ENCODE results near the gene RHBDL1.

The RHBDL1 gene

GRCh38 chr16:709566-710499 is 34.4 kb downstream of the RHBDL1 start (continued):
- TF ChIP-seq ZNF449 (tag by site-specific recombination; IDR thresholded peaks at IDR 0.05) (no peak), ZNF776 (tag by site-specific recombination; IDR thresholded peaks at IDR 0.05; ENCODE audit: borderline replicate concordance) (no peak), ZNF23 (tag by site-specific recombination; IDR thresholded peaks at IDR 0.05; ENCODE audit: borderline replicate concordance) (no peak), ZNF670 (tag by site-specific recombination; IDR thresholded peaks at IDR 0.05; ENCODE audit: low read depth) (no peak), PRDM2 (tag by site-specific recombination; IDR thresholded peaks at IDR 0.05; ENCODE audit: borderline replicate concordance) (no peak), BCL6B (tag by site-specific recombination; IDR thresholded peaks at IDR 0.05) (no peak), ZSCAN18 (tag by site-specific recombination; IDR thresholded peaks at IDR 0.05) (no peak), ZNF24 (tag by site-specific recombination; IDR thresholded peaks at IDR 0.05) (no peak), PBX3 (CRISPR knock-in tag; IDR thresholded peaks at IDR 0.05) (no peak), ZNF140 (tag by site-specific recombination; IDR thresholded peaks at IDR 0.05) (no peak), ZNF112 (tag by site-specific recombination; IDR thresholded peaks at IDR 0.05) (no peak), ATF2 (tag by site-specific recombination; IDR thresholded peaks at IDR 0.05; ENCODE audit: low read depth) (no peak), SALL2 (tag by site-specific recombination; IDR thresholded peaks at IDR 0.05; ENCODE audit: borderline replicate concordance) (no peak), SP2 (tag by site-specific recombination; IDR thresholded peaks at IDR 0.05) (peak; percentile 16; the same call in 1 of the 2 replicates), ZNF621 (tag by site-specific recombination; IDR thresholded peaks at IDR 0.05) (no peak), ZNF335 (tag by site-specific recombination; conservative IDR thresholded peaks at IDR 0.05) (no peak), ZNF549 (tag by site-specific recombination; IDR thresholded peaks at IDR 0.05) (no peak), ZNF174 (tag by site-specific recombination; IDR thresholded peaks at IDR 0.05) (no peak)
